SU-DHL-6 (cell line): ENCODE data around the gene TTC12.
"Not testable (repeated sequence)": the region's sequence is repeated elsewhere in the genome, so short reads cannot be mapped to it uniquely, and the experiment has no call there.

Experiments
- H2AFZ ChIP-seq: fragments of 200-600 bp; sonication (generic); 2 replicates; pipeline ENCODE4 v1.6.1; 2014; ENCODE audit warnings: low read depth, mild to moderate bottlenecking, moderate library complexity, mixed read lengths, antibody characterized with exemption, low read length; ENCODE audit not compliant: severe bottlenecking
- H3F3A ChIP-seq: fragments of 200-600 bp; shearing (Covaris generic); 2 replicates; pipeline ENCODE4 v1.6.0; 2016; ENCODE audit warnings: antibody characterized with exemption, mild to moderate bottlenecking; ENCODE audit not compliant: insufficient read depth
- H3K27ac ChIP-seq: fragments of 200-600 bp; sonication (generic); 2 replicates; pipeline ENCODE4 v1.5.1; 2016; ENCODE audit warnings: low read depth, mild to moderate bottlenecking, low read length, moderate library complexity, mixed read lengths
- H3K27me3 ChIP-seq: fragments of 200-600 bp; sonication (generic), shearing (Covaris generic); 2 replicates; pipeline ENCODE4 v1.6.0; 2014; ENCODE audit warnings: mild to moderate bottlenecking, low read length
- H3K36me3 ChIP-seq: fragments of 200-600 bp; sonication (generic); 2 replicates; pipeline ENCODE4 v1.6.1; 2014; ENCODE audit warnings: mild to moderate bottlenecking, low read length, mixed read lengths
- H3K4me2 ChIP-seq: fragments of 300-600, 200-600 bp; shearing (Covaris generic), sonication (generic); 2 replicates; pipeline ENCODE4 v1.6.0; 2014; ENCODE audit warnings: low read length, low read depth, mild to moderate bottlenecking; ENCODE audit not compliant: poor library complexity, severe bottlenecking
- H3K4me3 ChIP-seq: fragments of 200-600 bp; sonication (generic); 2 replicates; pipeline ENCODE4 v1.5.1; 2014; ENCODE audit warnings: antibody characterized with exemption, low read length, mild to moderate bottlenecking, mixed read lengths; ENCODE audit not compliant: insufficient read depth, poor library complexity, severe bottlenecking
- H3K79me2 ChIP-seq: fragments of 200-600 bp; sonication (generic); 2 replicates; pipeline ENCODE4 v1.6.1; 2014; ENCODE audit warnings: mild to moderate bottlenecking, low read length, moderate library complexity; ENCODE audit not compliant: insufficient read depth
- H3K9ac ChIP-seq: fragments of 200-600 bp; sonication (generic); 2 replicates; pipeline ENCODE4 v1.7.0; 2014; ENCODE audit warnings: mild to moderate bottlenecking, low read length
- H3K9me2 ChIP-seq: fragments of 200-600 bp; sonication (generic); replicated peaks from 2 replicates; pipeline ENCODE4 v1.6.1; 2014; ENCODE audit warnings: low read length; ENCODE audit not compliant: insufficient read depth
- H3K9me3 ChIP-seq: fragments of 200-600 bp; sonication (generic); 2 replicates; pipeline ENCODE4 v1.6.1; 2014; ENCODE audit warnings: low read length, mixed read lengths; ENCODE audit not compliant: insufficient read depth
- H4K20me1 ChIP-seq: fragments of 200-600 bp; sonication (generic); 2 replicates; pipeline ENCODE4 v1.6.1; 2014; ENCODE audit warnings: low read depth, mild to moderate bottlenecking, antibody characterized with exemption, low read length, moderate library complexity, mixed read lengths
- EZH2phosphoT487 ChIP-seq: fragments of 200-600 bp; sonication (generic), shearing (Covaris generic); conservative IDR thresholded peaks from 2 replicates; pipeline ENCODE4 v1.6.1; 2018; ENCODE audit warnings: mild to moderate bottlenecking, antibody characterized with exemption, low read length, moderate library complexity, mixed read lengths
- TF ChIP-seq, protein P1 (sequence below): fragments of 200-600 bp; sonication (generic); IDR thresholded peaks from one replicate; pipeline ENCODE4 v1.5.1; 2017; ENCODE audit warnings: antibody characterized with exemption, mild to moderate bottlenecking, low read length, moderate library complexity; ENCODE audit not compliant: insufficient read depth, poor library complexity, severe bottlenecking

TTC12 gene

DNA sequence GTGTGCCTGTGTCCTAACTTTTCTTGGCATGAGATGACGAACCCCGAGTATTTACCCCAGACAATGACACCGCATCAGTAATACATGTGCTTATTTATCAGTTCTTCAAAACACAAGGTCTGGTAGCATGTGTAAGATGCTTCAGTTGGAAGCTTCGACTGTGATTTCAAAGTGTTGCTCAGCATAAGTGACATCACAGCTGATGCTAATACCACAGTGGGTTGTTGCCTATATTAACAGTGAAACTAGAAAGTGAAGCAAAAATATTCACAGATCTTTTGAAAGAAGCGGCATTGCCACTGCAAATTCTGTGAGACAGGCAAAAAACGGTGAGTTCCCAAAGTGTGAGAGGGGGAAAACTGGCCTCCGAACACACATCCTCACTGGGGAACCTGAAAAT is 18.4 kb upstream of the TTC12 start:
- no peak overlapping the region for H3K27ac ChIP-seq
- no peaks in the 10 kb centered on the region for H3K9me3 ChIP-seq
- no peaks in the 10 kb centered on the region for H4K20me1 ChIP-seq
- no peaks in the 10 kb centered on the region for H3K9me2 ChIP-seq
- no peak overlapping the region for H2AFZ ChIP-seq
- H3K4me2 ChIP-seq, result no peak overlapping the region
- no peaks in the 10 kb centered on the region for H3K27me3 ChIP-seq
- no peaks in the 10 kb centered on the region for H3F3A ChIP-seq
- H3K4me3 ChIP-seq, result no peak overlapping the region
- TF ChIP-seq EZH2phosphoT487, result no peak
- TF ChIP-seq, protein P1, sequence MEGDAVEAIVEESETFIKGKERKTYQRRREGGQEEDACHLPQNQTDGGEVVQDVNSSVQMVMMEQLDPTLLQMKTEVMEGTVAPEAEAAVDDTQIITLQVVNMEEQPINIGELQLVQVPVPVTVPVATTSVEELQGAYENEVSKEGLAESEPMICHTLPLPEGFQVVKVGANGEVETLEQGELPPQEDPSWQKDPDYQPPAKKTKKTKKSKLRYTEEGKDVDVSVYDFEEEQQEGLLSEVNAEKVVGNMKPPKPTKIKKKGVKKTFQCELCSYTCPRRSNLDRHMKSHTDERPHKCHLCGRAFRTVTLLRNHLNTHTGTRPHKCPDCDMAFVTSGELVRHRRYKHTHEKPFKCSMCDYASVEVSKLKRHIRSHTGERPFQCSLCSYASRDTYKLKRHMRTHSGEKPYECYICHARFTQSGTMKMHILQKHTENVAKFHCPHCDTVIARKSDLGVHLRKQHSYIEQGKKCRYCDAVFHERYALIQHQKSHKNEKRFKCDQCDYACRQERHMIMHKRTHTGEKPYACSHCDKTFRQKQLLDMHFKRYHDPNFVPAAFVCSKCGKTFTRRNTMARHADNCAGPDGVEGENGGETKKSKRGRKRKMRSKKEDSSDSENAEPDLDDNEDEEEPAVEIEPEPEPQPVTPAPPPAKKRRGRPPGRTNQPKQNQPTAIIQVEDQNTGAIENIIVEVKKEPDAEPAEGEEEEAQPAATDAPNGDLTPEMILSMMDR, result no peak
- H3K9ac ChIP-seq, result no peak overlapping the region
- H3K36me3 ChIP-seq, result no peaks in the 10 kb centered on the region
- H3K79me2 ChIP-seq, result no peaks in the 10 kb centered on the region

DNA sequence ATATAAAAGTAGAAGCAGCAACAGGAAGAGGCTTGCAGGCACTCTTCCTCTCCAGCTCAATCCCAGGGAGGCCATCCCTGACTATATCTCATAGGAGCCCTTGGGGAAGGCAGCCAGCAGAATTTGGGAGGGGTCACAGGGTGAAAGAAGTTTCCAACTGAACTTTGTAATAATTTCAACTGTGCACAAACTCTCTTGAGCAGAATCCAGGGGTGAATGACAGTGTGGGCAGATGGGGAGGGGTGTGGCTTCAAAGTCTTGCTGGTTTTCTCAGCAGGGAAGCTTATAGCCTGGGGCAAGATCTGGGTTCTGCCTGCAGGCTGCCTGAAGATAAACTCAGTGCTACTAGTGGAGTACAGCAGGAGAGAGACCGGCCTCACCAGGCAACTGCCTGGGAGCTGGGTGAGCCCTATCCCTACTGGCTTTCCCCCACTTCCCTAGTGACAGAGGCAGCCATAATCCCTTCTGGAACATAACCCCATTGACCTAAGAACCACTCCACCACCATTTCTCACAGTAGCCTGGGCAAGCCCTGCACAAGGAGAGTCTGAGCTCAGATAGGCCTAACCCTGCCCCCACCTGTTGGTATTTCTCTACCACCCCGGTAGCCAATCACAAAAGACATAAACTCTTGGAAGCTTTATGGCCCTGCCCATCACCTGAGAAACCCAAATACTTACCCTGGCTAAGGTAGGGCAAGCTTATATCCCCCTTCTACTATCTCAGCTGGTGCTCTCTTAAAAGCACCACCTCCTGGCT is 17.8 kb upstream of the TTC12 start:
- H3K36me3 ChIP-seq, result no peaks in the 10 kb centered on the region
- H3K27me3 ChIP-seq, result no peaks in the 10 kb centered on the region
- H3K9me2 ChIP-seq, result no peaks in the 10 kb centered on the region
- H3K9ac ChIP-seq, result no peak overlapping the region
- H3K27ac ChIP-seq, result no peak overlapping the region
- H3F3A ChIP-seq, result no peaks in the 10 kb centered on the region
- H3K4me3 ChIP-seq, result no peak overlapping the region
- no peaks in the 10 kb centered on the region for H3K9me3 ChIP-seq
- H4K20me1 ChIP-seq, result no peaks in the 10 kb centered on the region
- no peaks in the 10 kb centered on the region for H3K79me2 ChIP-seq
- TF ChIP-seq EZH2phosphoT487, result no peak
- TF ChIP-seq, protein P1, result no peak
- H2AFZ ChIP-seq, result no peak overlapping the region
- H3K4me2 ChIP-seq, result no peak overlapping the region

DNA sequence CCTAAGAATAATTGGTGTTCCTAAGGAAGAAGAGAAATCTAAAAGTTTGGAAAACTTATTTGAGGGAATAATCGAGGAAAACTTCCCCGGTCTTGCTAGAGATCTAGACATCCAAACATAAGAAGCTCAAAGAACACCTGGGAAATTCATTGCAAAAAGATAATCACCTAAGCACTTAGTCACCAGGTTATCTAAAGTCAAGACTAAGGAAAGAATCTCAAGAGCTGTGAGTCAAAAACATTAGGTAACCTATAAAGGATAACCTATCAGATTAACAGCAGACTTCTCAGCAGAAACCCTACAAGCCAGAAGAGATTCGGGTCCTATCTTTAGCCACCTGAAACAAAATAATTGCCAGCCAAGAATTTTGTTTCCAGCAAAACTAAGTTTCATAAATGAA is 15.9 kb upstream of the TTC12 start:
- H3K27ac ChIP-seq, H3K9me2 ChIP-seq, H3K4me2 ChIP-seq, H3K27me3 ChIP-seq, H4K20me1 ChIP-seq, H3F3A ChIP-seq, H3K79me2 ChIP-seq, H3K9me3 ChIP-seq, H3K9ac ChIP-seq, H3K4me3 ChIP-seq, H3K36me3 ChIP-seq, H2AFZ ChIP-seq: not testable (repeated sequence)

DNA sequence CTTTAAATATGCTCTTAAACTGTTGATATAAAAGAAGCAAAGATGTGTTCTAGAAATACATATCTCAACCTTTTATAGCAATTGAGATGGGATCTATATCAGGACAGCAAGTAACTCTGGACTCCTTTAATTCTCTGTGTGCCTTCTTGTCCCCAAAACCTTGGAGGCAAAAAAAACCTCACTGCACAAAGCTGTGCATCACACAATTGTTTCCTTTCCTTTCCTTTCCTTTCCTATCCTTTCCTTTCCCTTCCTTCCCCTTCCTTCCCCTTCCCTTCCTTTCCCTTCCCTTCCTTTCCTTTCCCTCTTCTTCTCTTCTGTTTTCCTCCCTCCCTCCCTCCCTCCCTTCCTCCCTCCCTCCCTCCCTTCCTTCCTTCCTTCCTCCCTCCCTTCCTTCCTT is 9.5 kb upstream of the TTC12 start:
- no peak for TF ChIP-seq EZH2phosphoT487
- TF ChIP-seq, protein P1, result no peak
- no peaks in the 10 kb centered on the region for H3K79me2 ChIP-seq
- no peak overlapping the region for H2AFZ ChIP-seq
- no peaks in the 10 kb centered on the region for H3F3A ChIP-seq
- no peak overlapping the region for H3K4me2 ChIP-seq
- no peak overlapping the region for H3K27ac ChIP-seq
- H3K9me3 ChIP-seq, result no peaks in the 10 kb centered on the region
- H4K20me1 ChIP-seq, result no peaks in the 10 kb centered on the region
- H3K27me3 ChIP-seq, result no peaks in the 10 kb centered on the region
- H3K9me2 ChIP-seq, result no peaks in the 10 kb centered on the region
- no peak overlapping the region for H3K9ac ChIP-seq
- no peaks in the 10 kb centered on the region for H3K36me3 ChIP-seq
- no peak overlapping the region for H3K4me3 ChIP-seq
